Measurements from ENCODE around the gene CNTNAP1. TPM values are rescaled to one million over a fixed set of nuclear protein-coding genes. Genes with fewer than 3 reads are reported as not detected.

CNTNAP1 gene
- total RNA-seq, 1 experiment from 2014 or later = 5.6 TPM

DNA sequence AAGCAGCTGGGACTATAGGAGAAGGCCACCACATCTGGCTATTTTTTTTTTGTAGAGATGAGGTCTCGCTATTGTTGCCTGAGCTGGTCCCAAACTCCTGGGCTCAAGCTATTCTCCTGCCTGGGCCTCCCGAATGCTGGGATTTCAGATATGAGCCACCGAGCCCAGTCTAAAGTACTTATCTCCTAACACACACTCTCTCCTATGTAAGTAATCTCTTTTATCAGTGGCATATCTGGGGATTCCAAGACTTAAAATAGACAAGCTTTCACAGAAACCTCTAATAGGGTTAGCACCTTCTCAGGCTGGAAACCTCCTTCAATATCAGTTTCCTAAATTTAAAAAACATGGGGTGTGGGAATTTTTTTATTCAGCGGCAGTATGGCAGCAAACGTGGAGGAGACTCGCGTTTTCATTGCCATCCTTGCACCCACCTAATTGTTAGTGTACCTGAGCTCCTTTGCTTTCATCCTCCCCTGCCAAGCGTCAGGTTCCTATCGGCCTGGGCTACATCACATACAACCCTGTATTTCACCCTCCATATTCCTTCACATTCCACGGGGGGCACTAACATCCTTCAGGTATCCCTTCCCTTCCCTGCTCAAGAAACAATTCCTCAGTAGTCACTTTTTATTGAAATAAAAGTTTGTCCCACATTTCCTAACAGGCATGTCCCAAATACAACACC lies 61.4 kb downstream of the CNTNAP1 start:
- Histone ChIP-seq H3K9me3 (ENCODE audit: low read depth, low read length, poor library complexity, severe bottlenecking) (no peaks in the 10 kb centered on the region), H3K4me1 (ENCODE audit: insufficient read depth, low read length, poor library complexity, severe bottlenecking) (no peaks in the 10 kb centered on the region), H3K4me3 (ENCODE audit: low read depth, low read length, poor library complexity, severe bottlenecking) (peak overlapping the region; percentile 59), H3K27me3 (replicated peaks; ENCODE audit: insufficient read depth, low read depth, low read length, poor library complexity) (no peaks in the 10 kb centered on the region), H3K27ac (ENCODE audit: low read depth, low read length, poor library complexity, severe bottlenecking) (peak overlapping the region; percentile 58), H3K36me3 (ENCODE audit: insufficient read depth, low read length, poor library complexity, severe bottlenecking) (no peaks in the 10 kb centered on the region)
- DNase-seq (ENCODE audit: low spot score) = peak; percentile 3
- intact Hi-C loops (cut with micrococcal nuclease; ENCODE audit: unreplicated experiment) = no loop called here
- TSS peak; percentile 36 for BruUV-seq (replicated peaks)
- no peak for TF ChIP-seq EZH2 (IDR thresholded peaks at IDR 0.05; ENCODE audit: borderline replicate concordance, low read depth, low read length, poor library complexity, severe bottlenecking)
- TF ChIP-seq, protein P1, sequence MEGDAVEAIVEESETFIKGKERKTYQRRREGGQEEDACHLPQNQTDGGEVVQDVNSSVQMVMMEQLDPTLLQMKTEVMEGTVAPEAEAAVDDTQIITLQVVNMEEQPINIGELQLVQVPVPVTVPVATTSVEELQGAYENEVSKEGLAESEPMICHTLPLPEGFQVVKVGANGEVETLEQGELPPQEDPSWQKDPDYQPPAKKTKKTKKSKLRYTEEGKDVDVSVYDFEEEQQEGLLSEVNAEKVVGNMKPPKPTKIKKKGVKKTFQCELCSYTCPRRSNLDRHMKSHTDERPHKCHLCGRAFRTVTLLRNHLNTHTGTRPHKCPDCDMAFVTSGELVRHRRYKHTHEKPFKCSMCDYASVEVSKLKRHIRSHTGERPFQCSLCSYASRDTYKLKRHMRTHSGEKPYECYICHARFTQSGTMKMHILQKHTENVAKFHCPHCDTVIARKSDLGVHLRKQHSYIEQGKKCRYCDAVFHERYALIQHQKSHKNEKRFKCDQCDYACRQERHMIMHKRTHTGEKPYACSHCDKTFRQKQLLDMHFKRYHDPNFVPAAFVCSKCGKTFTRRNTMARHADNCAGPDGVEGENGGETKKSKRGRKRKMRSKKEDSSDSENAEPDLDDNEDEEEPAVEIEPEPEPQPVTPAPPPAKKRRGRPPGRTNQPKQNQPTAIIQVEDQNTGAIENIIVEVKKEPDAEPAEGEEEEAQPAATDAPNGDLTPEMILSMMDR (conservative IDR thresholded peaks at IDR 0.05; ENCODE audit: low read depth, low read length) = 0 out of 2 replicates have a peak, but pooled peaks have one; percentile 11
- CTCF ChIA-PET = interaction anchor here (0.6 to 1.1 kb wide), 2 partner anchors 19 to 20 kb away, joined by 3 to 4 read pairs; no protein-coding TSS in a partner anchor
- POLR2A ChIA-PET (ENCODE audit: low non-redundant PET) = no interaction called here

DNA sequence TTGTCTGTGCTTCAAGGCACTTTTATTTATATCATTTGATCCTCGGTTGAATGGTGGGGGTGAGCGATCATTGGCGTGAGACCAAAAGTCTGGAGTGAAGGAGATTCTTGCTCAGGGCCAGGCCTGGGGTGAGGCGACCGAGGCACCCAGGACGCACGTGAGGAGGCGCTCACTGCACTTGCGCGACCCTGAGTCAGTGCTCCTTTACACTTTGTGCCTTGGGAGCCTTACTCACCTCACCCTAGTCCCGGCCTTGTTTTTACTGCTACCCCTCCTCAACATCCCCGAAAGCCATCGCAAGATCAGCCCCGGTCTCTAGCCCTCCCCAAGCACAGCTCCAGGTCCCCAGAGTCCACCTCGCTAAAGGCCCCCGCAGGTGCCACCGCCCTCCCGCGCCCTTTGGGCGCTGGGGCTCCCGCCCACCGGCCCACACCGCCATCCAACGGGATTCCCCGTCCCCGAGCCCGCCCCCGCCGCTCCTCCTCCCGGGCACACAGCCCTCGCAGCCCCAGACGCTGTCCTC lies 62.0 kb downstream of the CNTNAP1 start:
- POLR2A ChIA-PET (ENCODE audit: low non-redundant PET) = no interaction called here
- CTCF ChIA-PET = no interaction called here
- no peaks in the 10 kb centered on the region for H3K27me3 ChIP-seq (replicated peaks; ENCODE audit: insufficient read depth, low read depth, low read length, poor library complexity)
- intact Hi-C loops (cut with micrococcal nuclease; ENCODE audit: unreplicated experiment) = no loop called here
- H3K36me3 ChIP-seq (ENCODE audit: insufficient read depth, low read length, poor library complexity, severe bottlenecking) = no peaks in the 10 kb centered on the region
- no peaks in the 10 kb centered on the region for H3K9me3 ChIP-seq (ENCODE audit: low read depth, low read length, poor library complexity, severe bottlenecking)
- TF ChIP-seq, protein P1 (conservative IDR thresholded peaks at IDR 0.05; ENCODE audit: low read depth, low read length) = no peak
- TF ChIP-seq EZH2 (IDR thresholded peaks at IDR 0.05; ENCODE audit: borderline replicate concordance, low read depth, low read length, poor library complexity, severe bottlenecking) = no peak
- peak; percentile 25 for DNase-seq (ENCODE audit: low spot score)
- no peaks in the 10 kb centered on the region for H3K4me1 ChIP-seq (ENCODE audit: insufficient read depth, low read length, poor library complexity, severe bottlenecking)
- H3K27ac ChIP-seq (ENCODE audit: low read depth, low read length, poor library complexity, severe bottlenecking) = peak overlapping the region; percentile 58
- peak overlapping the region; percentile 59 for H3K4me3 ChIP-seq (ENCODE audit: low read depth, low read length, poor library complexity, severe bottlenecking)
- no TSS peak for BruUV-seq (replicated peaks)

DNA sequence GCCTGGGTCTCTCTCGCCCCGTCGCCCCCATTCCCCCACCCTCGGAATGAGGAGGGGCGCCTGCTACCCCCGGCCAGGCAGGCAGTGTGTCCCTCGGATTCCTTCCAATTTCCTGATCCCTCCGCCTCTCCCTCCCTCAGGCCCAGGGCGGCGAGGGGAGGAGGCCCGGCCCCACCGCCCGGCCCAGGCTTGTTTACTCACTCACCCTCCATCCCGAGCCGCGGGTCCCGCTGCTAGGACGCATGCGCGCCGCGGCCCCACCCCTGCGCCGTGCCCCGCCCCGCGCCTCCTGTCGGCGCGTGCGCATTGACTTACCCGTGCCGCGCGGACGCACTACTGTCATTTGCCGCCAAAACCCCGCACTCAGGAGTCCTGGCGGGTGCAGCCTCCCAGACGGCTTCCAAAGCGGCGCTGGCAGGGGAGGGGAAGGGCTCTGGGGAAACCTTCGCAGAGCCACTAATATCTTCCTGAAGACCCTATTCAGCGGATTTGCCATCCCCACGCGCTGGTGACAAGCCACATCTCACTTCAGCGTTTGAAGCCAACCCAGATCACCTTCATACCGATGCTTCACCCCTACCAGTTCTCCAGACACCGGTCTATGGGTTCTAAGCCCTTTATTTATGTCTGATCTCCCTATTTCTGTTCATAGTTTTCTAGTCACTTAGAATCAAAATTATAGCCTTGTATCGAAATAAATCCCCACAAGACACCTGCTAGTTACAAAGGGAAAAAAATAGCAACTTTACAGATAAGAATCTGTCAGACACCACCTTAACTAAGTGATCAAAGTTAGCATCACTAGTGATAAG lies 62.7 kb downstream of the CNTNAP1 start, which contains the start of gene EZH1:
Gene EZH1 (minus strand): TSS at position 235 of the 812 bp plus-strand sequence. CDS start 16,099 bp downstream, outside the sequence.
- Histone ChIP-seq H3K27me3 (replicated peaks; ENCODE audit: insufficient read depth, low read depth, low read length, poor library complexity) (no peaks in the 10 kb centered on the region), H3K9me3 (ENCODE audit: low read depth, low read length, poor library complexity, severe bottlenecking) (no peaks in the 10 kb centered on the region), H3K36me3 (ENCODE audit: insufficient read depth, low read length, poor library complexity, severe bottlenecking) (no peaks in the 10 kb centered on the region), H3K4me3 (ENCODE audit: low read depth, low read length, poor library complexity, severe bottlenecking) (peak within 1 kb of the TSS; percentile 59), H3K4me1 (ENCODE audit: insufficient read depth, low read length, poor library complexity, severe bottlenecking) (no peaks in the 10 kb centered on the region), H3K27ac (ENCODE audit: low read depth, low read length, poor library complexity, severe bottlenecking) (peak within 1 kb of the TSS; percentile 58)
- ChIA-PET POLR2A (ENCODE audit: low non-redundant PET) (no interaction called here), CTCF (no interaction called here)
- peak; percentile 90 for DNase-seq (ENCODE audit: low spot score)
- no peak for TF ChIP-seq EZH2 (IDR thresholded peaks at IDR 0.05; ENCODE audit: borderline replicate concordance, low read depth, low read length, poor library complexity, severe bottlenecking)
- TF ChIP-seq, protein P1 (conservative IDR thresholded peaks at IDR 0.05; ENCODE audit: low read depth, low read length) = no peak
- BruUV-seq (replicated peaks) = no TSS peak
- intact Hi-C loops (cut with micrococcal nuclease; ENCODE audit: unreplicated experiment) = no loop called here

Data from A673 (cell line).